SIG-M5 treated with dmso at 0.1 percent for 504 hours (cell line): ENCODE measurements around the gene SLC27A3.
"Not testable (repeated sequence)": the region's sequence is repeated elsewhere in the genome, so short reads cannot be mapped to it uniquely, and the experiment has no call there.

Experiments
- DNase-seq: peaks from one replicate; lab custom pipeline; 2025; ENCODE audit not compliant: unreplicated experiment; lab: John Stamatoyannopoulos, UW

Gene SLC27A3

GRCh38 chr1:153779781-153780541 lies 4.8 kb downstream of the SLC27A3 start:
- DNase-seq = no peak

DNA sequence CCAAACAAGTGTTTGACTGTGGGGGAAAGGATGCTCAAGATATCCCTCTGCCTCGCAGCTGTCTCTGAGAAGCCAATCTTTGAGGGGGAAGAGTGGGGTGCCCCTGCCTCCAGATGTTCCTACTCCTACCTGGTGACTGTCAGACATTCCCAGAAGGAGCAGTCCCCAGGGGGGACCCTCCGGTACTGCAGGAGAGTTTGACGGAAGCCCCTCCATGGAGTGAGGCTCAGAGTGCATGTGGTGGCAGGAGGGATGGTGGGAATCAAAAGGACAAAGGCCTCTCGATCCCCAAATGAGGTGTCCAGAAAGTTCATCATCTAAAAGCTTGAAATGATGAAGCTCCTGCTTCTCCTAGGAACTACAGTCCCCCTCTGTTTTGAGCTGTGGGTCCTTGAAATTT lies 5.3 kb downstream of the SLC27A3 start:
- no peak for DNase-seq

- DNase-seq = not testable (repeated sequence)
Observed at GRCh38 chr1:153782648-153783047, 7.4 kb downstream of the SLC27A3 start.

- peak; percentile 92 for DNase-seq
Observed at GRCh38 chr1:153783233-153784190, 8.3 kb downstream of the SLC27A3 start.

- DNase-seq = no peak
Observed at GRCh38 chr1:153786038-153786790, 11.0 kb downstream of the SLC27A3 start.

GRCh38 chr1:153789478-153790034 lies 14.3 kb downstream of the SLC27A3 start:
- no peak for DNase-seq

DNA sequence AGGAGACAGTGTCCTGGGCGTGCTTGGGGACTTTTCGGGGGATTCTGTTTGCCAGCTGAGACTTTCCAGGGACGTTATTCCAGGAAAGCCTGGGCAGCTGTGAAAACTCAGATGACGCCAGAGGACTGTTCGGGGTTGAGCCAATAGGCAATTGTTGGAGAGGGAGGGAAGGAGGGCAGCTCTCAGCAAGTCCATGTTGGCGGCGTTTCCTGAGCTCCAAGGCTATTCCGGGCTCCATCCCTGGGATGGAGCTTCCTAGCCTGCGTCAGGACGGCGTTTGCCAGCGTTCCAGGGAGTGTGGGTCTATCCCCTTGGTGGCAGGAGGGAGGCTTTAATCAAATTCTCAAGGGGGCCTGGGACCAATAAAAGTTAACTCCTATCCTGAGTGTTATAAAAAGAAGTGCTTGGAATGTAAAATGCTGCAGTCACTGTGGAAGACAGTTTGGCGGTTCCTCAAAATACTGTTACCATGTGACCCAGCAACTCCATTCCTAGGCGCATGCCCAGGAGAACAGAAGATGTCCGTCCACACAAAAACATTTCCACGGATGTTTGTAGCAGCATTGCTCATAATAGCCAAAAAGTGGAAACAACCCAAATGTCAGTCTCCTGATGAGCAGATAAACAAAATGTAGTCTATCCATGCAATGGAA lies 15.2 kb downstream of the SLC27A3 start:
- DNase-seq = peak; percentile 70

- peak; percentile 100 for DNase-seq
Observed at GRCh38 chr1:153790966-153791647, 15.9 kb downstream of the SLC27A3 start.

GRCh38 chr1:153791648-153792253 lies 16.5 kb downstream of the SLC27A3 start:
- no peak for DNase-seq

DNA sequence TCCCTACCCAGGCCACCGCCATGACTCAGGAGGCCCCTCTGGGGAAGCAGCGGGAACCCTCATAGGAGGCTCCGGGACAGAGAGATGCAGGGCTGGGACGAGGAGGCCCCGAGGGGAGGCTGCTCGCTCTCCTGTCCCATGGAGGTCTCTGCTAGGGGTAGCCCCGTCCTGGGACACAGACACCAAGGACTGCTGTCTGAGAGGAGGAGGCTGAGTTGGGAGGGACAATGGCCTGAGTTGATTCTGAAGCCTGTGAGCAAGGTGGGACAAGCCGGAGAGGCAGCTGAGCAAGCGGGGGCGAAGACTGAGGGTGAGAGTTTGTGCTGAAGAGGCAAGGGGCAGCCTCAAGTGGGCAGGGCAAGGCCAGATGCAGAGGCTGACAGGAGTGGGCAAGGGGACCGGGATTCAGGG lies 17.4 kb downstream of the SLC27A3 start:
- no peak for DNase-seq

GRCh38 chr1:153793261-153793972 lies 18.2 kb downstream of the SLC27A3 start:
- DNase-seq = no peak

GRCh38 chr1:153793973-153794615 lies 18.9 kb downstream of the SLC27A3 start:
- DNase-seq = no peak

GRCh38 chr1:153794624-153795329 lies 19.6 kb downstream of the SLC27A3 start:
- DNase-seq = no peak

DNA sequence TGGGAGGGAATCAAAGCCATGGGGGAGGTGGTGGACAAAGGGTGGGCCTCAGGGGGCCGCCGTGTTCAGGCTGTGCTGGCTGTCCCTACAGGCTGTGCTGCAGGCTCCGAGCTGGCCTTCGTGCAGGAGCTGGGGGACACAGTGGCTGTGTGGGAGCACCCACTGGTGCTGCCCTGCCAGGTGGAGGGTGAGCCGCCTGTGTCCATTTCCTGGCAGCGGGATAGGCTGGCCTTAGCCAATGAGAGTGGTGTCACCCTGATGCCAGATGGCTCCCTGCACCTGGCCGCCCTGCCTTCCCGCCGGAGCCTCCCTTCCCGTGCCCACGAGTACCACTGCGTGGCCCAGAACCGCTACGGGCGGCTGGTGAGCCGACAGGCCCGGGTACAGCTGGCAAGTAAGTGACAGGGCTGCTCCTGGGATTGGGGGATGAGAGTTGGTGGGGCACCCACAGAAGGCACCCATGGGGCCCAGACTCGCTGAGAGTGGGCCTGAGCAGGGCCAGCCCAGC lies 20.2 kb downstream of the SLC27A3 start:
- no peak for DNase-seq

DNA sequence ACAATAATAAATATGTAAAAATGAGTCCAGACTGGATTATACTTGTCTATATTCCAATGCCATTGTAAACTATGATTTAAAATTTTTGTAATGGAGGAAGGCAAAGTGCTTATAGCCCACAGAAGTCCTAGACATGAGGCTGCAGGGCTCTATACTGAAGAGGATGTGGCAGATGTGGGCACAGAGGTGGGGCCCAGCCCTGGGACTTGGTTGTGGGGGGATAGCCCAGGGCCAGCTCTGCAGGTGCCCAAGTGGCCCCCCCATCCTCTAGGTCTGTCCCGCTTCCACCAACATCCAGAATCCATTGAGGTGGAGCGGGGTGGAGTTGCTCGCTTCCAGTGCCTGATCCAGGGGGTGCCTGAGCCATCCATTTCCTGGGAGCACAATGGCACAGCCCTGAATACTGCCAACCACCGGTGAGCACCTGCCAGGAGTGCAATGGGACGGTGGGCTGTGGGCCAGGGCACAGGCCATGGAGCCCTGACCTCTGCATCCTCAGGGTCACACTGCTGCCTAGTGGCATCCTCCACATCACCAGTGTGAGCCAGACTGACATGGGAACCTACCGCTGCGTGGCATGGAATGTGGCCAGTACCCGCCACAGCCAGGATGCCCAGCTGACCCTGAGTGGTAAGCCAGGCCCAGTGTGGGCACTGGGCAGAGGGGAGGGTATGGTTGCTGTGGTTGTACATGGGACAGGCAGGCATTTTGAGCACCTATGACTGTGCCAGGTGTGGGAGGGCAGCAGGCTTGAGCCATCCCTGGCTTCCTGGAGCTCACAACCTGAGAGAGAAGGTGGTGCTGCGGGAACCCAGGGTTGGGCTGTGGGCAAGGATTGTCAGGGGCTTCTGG lies 21.0 kb downstream of the SLC27A3 start:
- DNase-seq = no peak

DNA sequence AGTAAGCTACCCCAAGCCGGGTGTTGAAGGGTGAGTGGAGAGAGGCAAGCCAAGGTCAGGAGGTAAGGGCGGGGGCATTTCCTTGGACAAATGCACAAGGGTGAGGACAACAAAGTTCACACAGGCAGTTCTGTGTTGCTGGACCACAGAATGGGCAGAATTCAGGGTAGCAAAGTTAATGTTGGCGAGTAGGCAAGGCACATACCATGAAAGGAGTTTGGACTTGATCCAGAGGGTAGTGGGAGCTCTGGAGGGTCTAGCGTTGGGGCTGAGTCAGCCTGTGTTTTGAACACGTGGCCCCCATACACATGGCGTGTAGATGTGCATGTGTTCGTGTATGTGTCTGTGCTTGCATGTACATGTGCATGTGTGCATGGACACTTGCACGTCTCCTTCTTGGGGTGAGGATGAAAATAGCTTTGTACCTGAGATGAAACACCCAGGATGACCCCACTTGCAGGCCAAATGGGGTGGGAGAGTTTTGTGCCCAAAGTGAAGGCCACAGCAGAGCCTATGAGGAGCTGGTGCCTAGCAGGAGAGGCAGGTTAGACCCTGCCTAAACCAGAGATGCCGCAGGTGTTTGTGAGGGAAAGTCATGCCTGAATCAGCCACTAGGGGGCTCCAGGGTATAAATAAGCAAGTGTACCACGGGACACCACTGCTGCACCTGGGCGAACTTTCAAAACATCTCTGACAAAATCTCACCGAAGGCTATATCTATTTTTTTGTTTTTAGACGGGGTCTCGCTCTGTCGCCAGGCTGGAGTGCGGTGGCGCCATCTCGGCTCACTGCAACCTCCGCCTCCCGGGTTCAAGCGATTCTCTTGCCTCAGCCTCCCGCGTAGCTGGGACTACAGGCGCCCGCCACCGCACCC lies 21.8 kb downstream of the SLC27A3 start:
- peak; percentile 78 for DNase-seq
